SK-N-SH (cell line): ENCODE data around the gene BRME1. TPM values are rescaled to one million over a fixed set of nuclear protein-coding genes. Genes with fewer than 3 reads are reported as not detected.
"Not testable (repeated sequence)": the region's sequence is repeated elsewhere in the genome, so short reads cannot be mapped to it uniquely, and the experiment has no call there.

Source experiments
- CTCF ChIA-PET: fragments of 300-600, 350-600 bp; formaldehyde crosslinking; extraction: SDS; loops from one replicate; lab custom pipeline; 2021; lab: Yijun Ruan, JAX
- POLR2A ChIA-PET: fragments of 350-600 bp; sonication (Branson Sonifier 250); formaldehyde crosslinking; extraction: SDS; loops from one replicate; lab custom pipeline; 2020; ENCODE audit warnings: antibody characterized with exemption, inconsistent platforms; lab: Yijun Ruan, JAX
- DNase-seq: peaks from one replicate; pipeline ENCODE4 v3.0.0; 2012
- H2AFZ ChIP-seq: fragments of 200-600 bp; sonication (generic); 2 replicates; pipeline ENCODE4 v1.8.1; 2016; ENCODE audit warnings: antibody characterized with exemption, mild to moderate bottlenecking, low read depth
- H3F3A ChIP-seq: fragments of 200-600 bp; sonication (generic); replicated peaks from 2 replicates; pipeline ENCODE3; 2016; ENCODE audit warnings: antibody characterized with exemption, mild to moderate bottlenecking; ENCODE audit not compliant: insufficient read depth
- H3K27ac ChIP-seq, 2 experiments: fragments of 200-500 bp in 1 of 2; fragments of 200-600 bp in 1 of 2; sonication (Bioruptor generic) in 1 of 2; sonication (generic), shearing (Covaris generic) in 1 of 2; 2 replicates each; pipeline versions ENCODE4 v1.5.1 to v1.6.1; 2014 to 2016; ENCODE audit warnings: low read depth in 2 of 2, inconsistent platforms in 1 of 2, low read length in 1 of 2, mild to moderate bottlenecking in 1 of 2, mixed read lengths in 1 of 2
- H3K27me3 ChIP-seq: fragments of 200-600 bp; sonication (generic), shearing (Covaris generic); 2 replicates; pipeline ENCODE4 v1.6.1; 2016; ENCODE audit warnings: mixed run types; ENCODE audit not compliant: insufficient read depth
- H3K36me3 ChIP-seq, 2 experiments: fragments of 200-500 bp in 1 of 2; fragments of 200-600 bp in 1 of 2; sonication (Bioruptor generic) in 1 of 2; sonication (generic) in 1 of 2; replicated peaks in 1 of 2; 2 replicates each; pipeline versions ENCODE3 to v1.5.1; 2014 to 2016; ENCODE audit warnings: low read length in 1 of 2, mild to moderate bottlenecking in 1 of 2; ENCODE audit not compliant: insufficient read depth in 2 of 2, control insufficient read depth in 1 of 2
- H3K4me1 ChIP-seq, 2 experiments: fragments of 200-500 bp in 1 of 2; fragments of 200-600 bp in 1 of 2; sonication (Bioruptor generic) in 1 of 2; sonication (generic), shearing (Covaris generic) in 1 of 2; 2 replicates each; pipeline versions ENCODE4 v1.5.1 to v1.6.1; 2014 to 2016; ENCODE audit warnings: low read depth in 1 of 2, low read length in 1 of 2, mixed run types in 1 of 2; ENCODE audit not compliant: insufficient read depth in 2 of 2, control insufficient read depth in 1 of 2
- H3K4me2 ChIP-seq: fragments of 200-600 bp; sonication (generic), shearing (Covaris generic); 2 replicates; pipeline ENCODE4 v1.6.1; 2017; ENCODE audit warnings: mixed run types
- H3K4me3 ChIP-seq, 2 experiments: fragments of 200-500 bp in 1 of 2; fragments of 200-600 bp in 1 of 2; sonication (Bioruptor generic) in 1 of 2; sonication (generic), shearing (Covaris generic) in 1 of 2; 2 replicates each; pipeline versions ENCODE4 v1.5.1 to v1.8.1; 2014 to 2016; ENCODE audit warnings: low read depth in 2 of 2, inconsistent platforms in 1 of 2, low read length in 1 of 2, mild to moderate bottlenecking in 1 of 2, mixed read lengths in 1 of 2, moderate library complexity in 1 of 2
- H3K79me2 ChIP-seq: fragments of 200-600 bp; sonication (generic); 2 replicates; pipeline ENCODE4 v1.8.1; 2017; ENCODE audit warnings: mild to moderate bottlenecking; ENCODE audit not compliant: insufficient read depth
- H3K9ac ChIP-seq: fragments of 200-600 bp; sonication (generic); 2 replicates; pipeline ENCODE4 v1.6.1; 2017; ENCODE audit warnings: mixed run types
- H3K9me2 ChIP-seq: fragments of 200-600 bp; sonication (generic); 2 replicates; pipeline ENCODE4 v1.6.1; 2017; ENCODE audit warnings: mixed run types
- H3K9me3 ChIP-seq: fragments of 200-600 bp; sonication (generic); 2 replicates; pipeline ENCODE4 v1.6.1; 2017; ENCODE audit warnings: mixed run types, mild to moderate bottlenecking, moderate library complexity
- H4K20me1 ChIP-seq: fragments of 200-600 bp; sonication (generic); 2 replicates; pipeline ENCODE4 v1.6.1; 2017; ENCODE audit warnings: mild to moderate bottlenecking, mixed run types; ENCODE audit not compliant: insufficient read depth
- EZH2phosphoT487 ChIP-seq: fragments of 200-600 bp; sonication (generic); IDR thresholded peaks from 2 replicates; pipeline ENCODE4 v1.6.1; 2017; ENCODE audit warnings: low read depth, mixed run types, mild to moderate bottlenecking, antibody characterized with exemption, moderate library complexity, borderline replicate concordance
- FOSL2 ChIP-seq: IDR thresholded peaks from 2 replicates; pipeline ENCODE4 v1.4.0; 2012; ENCODE audit warnings: low read depth, mild to moderate bottlenecking, moderate library complexity, borderline replicate concordance
- FOXJ3 ChIP-seq: sonication (generic); formaldehyde crosslinking; IDR thresholded peaks from 2 replicates; pipeline ENCODE4 v1.5.1; 2020; ENCODE audit warnings: mild to moderate bottlenecking, missing genetic modification reagents
- GABPA ChIP-seq: IDR thresholded peaks from 2 replicates; pipeline ENCODE4 v1.4.0; 2012; ENCODE audit warnings: low read depth, mild to moderate bottlenecking
- GATA2 ChIP-seq: sonication (generic); formaldehyde crosslinking; IDR thresholded peaks from 2 replicates; pipeline ENCODE4 v1.5.0; 2020; ENCODE audit warnings: mild to moderate bottlenecking, missing genetic modification reagents
- IRF3 ChIP-seq: fragments of 150-350 bp; IDR thresholded peaks from 2 replicates; pipeline ENCODE4 v1.6.1; 2016; ENCODE audit warnings: mild to moderate bottlenecking, low read depth, low read length
- MAX ChIP-seq: IDR thresholded peaks from 2 replicates; pipeline ENCODE4 v1.4.0; 2012; ENCODE audit warnings: low read depth
- RAD21 ChIP-seq: IDR thresholded peaks from 2 replicates; pipeline ENCODE4 v1.6.1; 2012; ENCODE audit warnings: mild to moderate bottlenecking, low read length
- RCOR1 ChIP-seq: fragments of 150-350 bp; IDR thresholded peaks from 2 replicates; pipeline ENCODE4 v1.6.1; 2017; ENCODE audit warnings: antibody characterized with exemption, low read length
- SMC3 ChIP-seq: IDR thresholded peaks from 2 replicates; pipeline ENCODE4 v1.6.1; 2012; ENCODE audit warnings: low read depth, low read length, improper control_type of control experiment
- TAF1 ChIP-seq: IDR thresholded peaks from 2 replicates; pipeline ENCODE4 v1.6.1; 2012; ENCODE audit warnings: low read depth, mild to moderate bottlenecking, low read length, moderate library complexity, borderline replicate concordance
- TCF12 ChIP-seq: IDR thresholded peaks from 2 replicates; pipeline ENCODE4 v1.4.0; 2012
- TEAD4 ChIP-seq: IDR thresholded peaks from 2 replicates; pipeline ENCODE4 v1.4.0; 2012; ENCODE audit warnings: mild to moderate bottlenecking, borderline replicate concordance; ENCODE audit not compliant: insufficient read depth
- YY1 ChIP-seq: IDR thresholded peaks from 2 replicates; pipeline ENCODE4 v1.4.0; 2012; ENCODE audit warnings: low read depth, mild to moderate bottlenecking
- ZBTB33 ChIP-seq: IDR thresholded peaks from 2 replicates; pipeline ENCODE4 v1.4.0; 2012; ENCODE audit warnings: low read depth, borderline replicate concordance
- WGBS: methylation state at CpG from one replicate; pipeline ENCODE4 v1.1.6; 2017; ENCODE audit warnings: low lambda C conversion rate; 5-methylcytosine and 5-hydroxymethylcytosine counted together
- polyA plus RNA-seq, 3 experiments: library from polyadenylated mRNA; depleted of rRNA; stranded (reverse); fragments of >200 nt; gene quantifications; 2 replicates each; pipeline ENCODE4 v1.2.3, GENCODE V29; 2012

BRME1 gene
- polyA plus RNA-seq, 1 of the 3 experiments (the other 2 are of a cell fraction): 1.5 TPM

DNA sequence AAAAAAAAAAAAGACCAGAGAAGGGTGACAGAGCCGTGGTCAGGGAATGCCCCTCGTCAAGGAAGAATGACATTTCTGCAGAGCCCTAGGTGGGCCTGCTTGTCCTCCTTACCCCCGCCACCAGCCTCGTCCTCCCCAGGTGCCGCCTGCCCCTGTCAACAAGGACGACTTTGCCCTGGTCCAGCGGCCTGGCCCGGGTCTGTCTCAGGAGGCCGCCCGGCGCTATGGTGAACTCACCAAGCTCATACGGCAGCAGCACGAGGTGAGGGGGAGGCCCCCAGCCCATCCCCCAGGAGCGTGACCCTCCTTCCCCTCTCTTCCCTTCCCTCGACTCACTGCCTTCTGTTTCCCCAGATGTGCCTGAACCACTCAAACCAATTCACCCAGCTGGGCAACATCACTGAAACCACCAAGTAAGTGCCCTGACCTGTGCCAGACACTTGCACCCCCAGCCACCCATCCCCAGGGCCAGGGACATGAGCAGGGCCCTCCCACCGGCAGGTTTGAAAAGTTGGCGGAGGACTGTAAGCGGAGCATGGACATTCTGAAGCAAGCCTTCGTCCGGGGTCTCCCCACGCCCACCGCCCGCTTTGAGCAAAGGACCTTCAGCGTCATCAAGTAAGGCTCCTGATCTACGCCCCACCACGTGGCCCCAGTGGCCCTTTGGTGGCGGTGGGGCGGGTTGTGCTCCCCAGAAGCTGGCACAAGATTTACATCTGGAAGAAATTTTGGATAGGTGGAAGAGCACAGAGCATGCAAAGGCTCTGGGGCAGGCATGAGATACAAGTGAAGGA, 17.5 kb upstream of the BRME1 start:
- Histone ChIP-seq H3K79me2 (no peaks in the 10 kb centered on the region), H3K36me3 (peaks cover 13 to 16% of the 10 kb centered on the region in 2 experiments), H3K27me3 (no peaks in the 10 kb centered on the region), H3K4me3 (no peak overlapping the region), H3K9me3 (no peaks in the 10 kb centered on the region), H2AFZ (no peak overlapping the region), H3K9ac (no peak overlapping the region), H4K20me1 (no peaks in the 10 kb centered on the region), H3K27ac (no peak overlapping the region), H3K4me2 (no peak overlapping the region), H3F3A (no peaks in the 10 kb centered on the region), H3K9me2 (no peaks in the 10 kb centered on the region), H3K4me1 (no peaks in the 10 kb centered on the region)
- WGBS: 92% methylated on average over 24 of the region's 28 CpGs
- no peak for DNase-seq
- ChIA-PET CTCF (interaction anchor here (0.9 to 1.6 kb wide), 2 partner anchors 40 to 150 kb away, joined by 3 to 4 read pairs; no protein-coding TSS in a partner anchor), POLR2A (interaction anchor here (1.5 kb wide), 1 partner anchor 11 kb away, joined by 4 read pairs; no protein-coding TSS in a partner anchor)
- no peak for TF ChIP-seq EZH2phosphoT487
- TF ChIP-seq IRF3: no peak
- TF ChIP-seq MAX: no peak
- no peak for TF ChIP-seq GABPA
- TF ChIP-seq TEAD4: no peak
- no peak for TF ChIP-seq TAF1
- no peak for TF ChIP-seq RCOR1
- TF ChIP-seq FOSL2: no peak
- no peak for TF ChIP-seq GATA2 (CRISPR knock-in tag)
- TF ChIP-seq FOXJ3 (CRISPR knock-in tag): no peak
- no peak for TF ChIP-seq ZBTB33
- TF ChIP-seq YY1: no peak
- no peak for TF ChIP-seq RAD21
- TF ChIP-seq TCF12: no peak
- no peak for TF ChIP-seq SMC3

DNA sequence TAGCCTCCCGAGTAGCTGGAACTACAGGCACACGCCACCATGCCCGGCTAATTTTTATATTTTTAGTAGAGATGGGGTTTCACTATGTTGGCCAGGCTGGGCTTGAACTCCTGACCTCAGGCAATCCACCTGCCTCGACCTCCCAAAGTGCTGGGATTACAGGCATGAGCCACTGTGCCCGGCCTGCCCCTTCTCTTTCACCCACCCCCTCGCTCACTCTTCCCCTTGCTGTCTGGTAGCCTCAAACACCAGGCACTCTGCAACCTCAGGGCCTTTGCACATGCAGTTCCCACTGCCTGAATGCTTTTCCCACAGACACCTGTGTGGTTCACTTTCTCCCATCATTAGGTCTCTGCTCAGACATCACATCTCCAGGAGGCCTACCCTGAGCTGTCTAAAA, 16.2 kb upstream of the BRME1 start:
- 98% methylated on average over 6 of the region's 6 CpGs for WGBS
- H3K4me3 ChIP-seq, H3K9ac ChIP-seq, H4K20me1 ChIP-seq, H3K9me3 ChIP-seq, H3K9me2 ChIP-seq, H3K79me2 ChIP-seq, H3K27me3 ChIP-seq, H3K27ac ChIP-seq, H2AFZ ChIP-seq, H3F3A ChIP-seq, DNase-seq, H3K4me1 ChIP-seq, H3K4me2 ChIP-seq: not testable (repeated sequence)
- CTCF ChIA-PET: interaction anchor here (0.6 to 1.0 kb wide), 2 partner anchors 13 to 126 kb away, joined by 3 read pairs; no protein-coding TSS in a partner anchor
- peaks cover 13 to 16% of the 10 kb centered on the region in 2 experiments for H3K36me3 ChIP-seq
- POLR2A ChIA-PET: interaction anchor here (1.0 to 1.5 kb wide), 2 partner anchors 10 to 11 kb away, joined by 3 to 4 read pairs; no protein-coding TSS in a partner anchor
